H9 (cell line): Measurements from ENCODE around the gene FARS2. TPM values are rescaled to one million over a fixed set of nuclear protein-coding genes. Genes with fewer than 3 reads are reported as not detected.

Source experiments
- DNase-seq: peaks from one replicate; pipeline ENCODE4 v3.0.0-alpha.2; 2017
- H2AFZ ChIP-seq: one replicate; pipeline ENCODE4 v1.6.1; 2013; ENCODE audit warnings: mild to moderate bottlenecking, low read length, control low read depth, moderate library complexity
- H2AK5ac ChIP-seq: 2 replicates; pipeline ENCODE4 v1.6.1; 2013; ENCODE audit warnings: low read length, control low read depth, mixed read lengths; ENCODE audit not compliant: insufficient read length
- H2BK120ac ChIP-seq: one replicate; pipeline ENCODE4 v1.6.1; 2013; ENCODE audit warnings: low read depth, mild to moderate bottlenecking, low read length, control low read depth, inconsistent platforms; ENCODE audit not compliant: poor library complexity, severe bottlenecking
- H2BK12ac ChIP-seq: 2 replicates; pipeline ENCODE4 v1.6.1; 2013; ENCODE audit warnings: low read length, control low read depth, mixed read lengths, low read depth; ENCODE audit not compliant: insufficient read length
- H2BK15ac ChIP-seq: 2 replicates; pipeline ENCODE4 v1.6.1; 2013; ENCODE audit warnings: low read depth, low read length, control low read depth
- H2BK20ac ChIP-seq: one replicate; pipeline ENCODE4 v1.6.1; 2013; ENCODE audit warnings: low read depth, mild to moderate bottlenecking, low read length, control low read depth, inconsistent platforms; ENCODE audit not compliant: poor library complexity, severe bottlenecking
- H2BK5ac ChIP-seq: 2 replicates; pipeline ENCODE4 v1.6.1; 2013; ENCODE audit warnings: low read length, control low read depth, mixed read lengths; ENCODE audit not compliant: insufficient read length
- H3K14ac ChIP-seq: 2 replicates; pipeline ENCODE4 v1.6.1; 2013; ENCODE audit warnings: low read length, control low read depth; ENCODE audit not compliant: insufficient read depth
- H3K18ac ChIP-seq: 2 replicates; pipeline ENCODE4 v1.6.1; 2013; ENCODE audit warnings: low read depth, mild to moderate bottlenecking, mixed read lengths, low read length, control low read depth; ENCODE audit not compliant: insufficient read length
- H3K23ac ChIP-seq: 2 replicates; pipeline ENCODE4 v1.6.1; 2013; ENCODE audit warnings: low read length, control low read depth, mixed read lengths, low read depth; ENCODE audit not compliant: insufficient read length
- H3K23me2 ChIP-seq: 2 replicates; pipeline ENCODE4 v1.6.1; 2013; ENCODE audit warnings: low read depth, mild to moderate bottlenecking, mixed read lengths, low read length, control low read depth; ENCODE audit not compliant: insufficient read length, poor library complexity, severe bottlenecking
- H3K27ac ChIP-seq: 2 replicates; pipeline ENCODE4 v1.5.1; 2013; ENCODE audit warnings: low read length, control low read depth, mixed read lengths, low read depth; ENCODE audit not compliant: insufficient read length
- H3K27me3 ChIP-seq: 2 replicates; pipeline ENCODE4 v1.6.1; 2013; ENCODE audit warnings: low read length, control low read depth, inconsistent platforms; ENCODE audit not compliant: insufficient read depth
- H3K4ac ChIP-seq: 2 replicates; pipeline ENCODE4 v1.6.1; 2013; ENCODE audit warnings: low read depth, mild to moderate bottlenecking, control low read depth, inconsistent platforms, low read length, moderate library complexity
- H3K4me1 ChIP-seq: 2 replicates; pipeline ENCODE4 v1.6.1; 2013; ENCODE audit warnings: low read length, control low read depth, inconsistent platforms; ENCODE audit not compliant: insufficient read depth
- H3K4me2 ChIP-seq: 2 replicates; pipeline ENCODE4 v1.6.1; 2013; ENCODE audit warnings: low read length, control low read depth, mixed read lengths; ENCODE audit not compliant: insufficient read length, insufficient read depth
- H3K56ac ChIP-seq: 2 replicates; pipeline ENCODE4 v1.6.1; 2013; ENCODE audit warnings: low read depth, mild to moderate bottlenecking, mixed read lengths, low read length, control low read depth; ENCODE audit not compliant: insufficient read length
- H3K79me1 ChIP-seq: 2 replicates; pipeline ENCODE4 v1.6.1; 2013; ENCODE audit warnings: low read depth, mild to moderate bottlenecking, moderate library complexity, low read length, control low read depth, inconsistent platforms; ENCODE audit not compliant: insufficient read depth, poor library complexity, severe bottlenecking
- H3K79me2 ChIP-seq: 2 replicates; pipeline ENCODE4 v1.6.1; 2013; ENCODE audit warnings: low read length, control low read depth, inconsistent platforms; ENCODE audit not compliant: insufficient read depth
- H3K9ac ChIP-seq: 2 replicates; pipeline ENCODE4 v1.6.1; 2013; ENCODE audit warnings: low read length, control low read depth, mixed read lengths; ENCODE audit not compliant: insufficient read length; ENCODE audit errors: extremely low read depth
- H3K9me3 ChIP-seq: one replicate; pipeline ENCODE4 v1.6.1; 2013; ENCODE audit warnings: low read depth, low read length, inconsistent platforms; ENCODE audit not compliant: control insufficient read depth
- H3T11ph ChIP-seq: one replicate; pipeline ENCODE4 v1.6.1; 2013; ENCODE audit warnings: mild to moderate bottlenecking, low read length, control low read depth, inconsistent platforms
- H4K20me1 ChIP-seq: one replicate; pipeline ENCODE4 v1.6.1; 2013; ENCODE audit not compliant: control insufficient read depth, insufficient read length, insufficient read depth
- H4K5ac ChIP-seq: 2 replicates; pipeline ENCODE4 v1.6.1; 2013; ENCODE audit warnings: low read depth, mild to moderate bottlenecking, mixed read lengths, low read length, control low read depth; ENCODE audit not compliant: insufficient read length
- H4K8ac ChIP-seq: replicated peaks from 2 replicates; pipeline ENCODE4 v1.6.1; 2013; ENCODE audit warnings: low read length, control low read depth, mixed read lengths, low read depth; ENCODE audit not compliant: insufficient read length
- H4K91ac ChIP-seq: 2 replicates; pipeline ENCODE4 v1.6.1; 2013; ENCODE audit warnings: low read depth, mild to moderate bottlenecking, moderate library complexity, mixed read lengths, low read length, control low read depth; ENCODE audit not compliant: insufficient read length
- H3K27ac Mint-ChIP-seq, 3 experiments: 2 replicates in 2 of 3; 3 replicates in 1 of 3; pipeline ENCODE4 v1.8.0; 2020 to 2021; ENCODE audit warnings: mixed read lengths in 3 of 3, mild to moderate bottlenecking in 1 of 3, moderate library complexity in 1 of 3
- H3K27me3 Mint-ChIP-seq: 2 replicates; pipeline ENCODE4 v1.8.0; 2021; ENCODE audit warnings: low read depth, mild to moderate bottlenecking, moderate library complexity, mixed read lengths
- H3K36me3 Mint-ChIP-seq, 3 experiments: 2 replicates in 2 of 3; 3 replicates in 1 of 3; pipeline ENCODE4 v1.8.0; 2020 to 2021; ENCODE audit warnings: low read depth in 3 of 3, mixed read lengths in 3 of 3; ENCODE audit not compliant: insufficient read depth in 1 of 3
- H3K4me1 Mint-ChIP-seq, 2 experiments: 2 replicates each; pipeline ENCODE4 v1.8.0; 2020; ENCODE audit warnings: mixed read lengths in 2 of 2
- H3K4me3 Mint-ChIP-seq, 2 experiments: 2 replicates in 1 of 2; 3 replicates in 1 of 2; pipeline ENCODE4 v1.8.0; 2020 to 2021; ENCODE audit warnings: mild to moderate bottlenecking in 2 of 2, mixed read lengths in 2 of 2, moderate library complexity in 1 of 2
- H3K9me3 Mint-ChIP-seq, 2 experiments: 2 replicates in 1 of 2; 3 replicates in 1 of 2; pipeline ENCODE4 v1.8.0; 2020; ENCODE audit warnings: mild to moderate bottlenecking in 2 of 2, mixed read lengths in 2 of 2, moderate library complexity in 1 of 2
- WGBS: extraction: QIAGEN DNeasy Blood & Tissue Kit; methylation state at CpG from one replicate; pipeline ENCODE4 v1.1.7; 2013; ENCODE audit warnings: missing lambda C conversion rate, low lambda C conversion rate, mixed read lengths; ENCODE audit not compliant: insufficient read length; ENCODE audit errors: extremely low coverage; 5-methylcytosine and 5-hydroxymethylcytosine counted together
- total RNA-seq: library from RNA; stranded (reverse); gene quantifications from 2 replicates; pipeline ENCODE4 v1.2.1, GENCODE V29; 2021
- TF ChIP-seq, protein P1 (sequence below): fragments of 200-600 bp; sonication (generic); conservative IDR thresholded peaks from 3 replicates; pipeline ENCODE4 v1.8.0; 2021; ENCODE audit warnings: antibody characterized with exemption, mild to moderate bottlenecking

FARS2 gene
- total RNA-seq, 1 experiment from 2014 or later = 8.5 TPM

DNA sequence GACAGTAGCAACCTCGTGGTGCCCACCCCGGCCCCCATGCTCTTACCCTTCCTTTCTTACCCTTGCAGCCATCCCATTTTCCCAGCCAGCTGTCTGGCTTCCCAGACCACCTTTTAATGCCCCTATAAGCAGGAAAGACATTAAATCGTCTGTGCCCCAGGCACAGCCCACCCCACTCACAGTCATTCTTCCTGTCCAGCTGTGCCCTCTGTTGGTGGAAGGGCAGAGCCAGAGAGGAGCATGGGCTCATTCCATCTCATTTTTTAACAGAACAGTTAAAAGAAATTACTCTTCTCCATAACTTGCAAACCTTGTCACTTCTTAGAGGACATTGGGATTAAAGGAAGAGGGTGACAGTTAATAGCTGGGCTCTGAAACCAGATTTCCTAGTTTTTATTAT, 504.9 kb downstream of the FARS2 start:
- Histone ChIP-seq H2BK5ac (no peak overlapping the region), H2BK20ac (no peak overlapping the region), H3K9ac (no peak overlapping the region), H3K4ac (no peak overlapping the region), H3K18ac (no peak overlapping the region), H4K8ac (no peak overlapping the region), H4K5ac (no peak overlapping the region), H2BK120ac (no peak overlapping the region), H3K4me2 (no peak overlapping the region), H4K20me1 (no peaks in the 10 kb centered on the region), H3K79me1 (no peaks in the 10 kb centered on the region), H2BK12ac (no peak overlapping the region), H2BK15ac (no peak overlapping the region), H3K23me2 (no peaks in the 10 kb centered on the region), H3K56ac (no peak overlapping the region), H2AK5ac (no peak overlapping the region), H3K23ac (no peak overlapping the region), H2AFZ (no peak overlapping the region), H3K79me2 (no peaks in the 10 kb centered on the region), H3K27me3 (no peaks in the 10 kb centered on the region), H4K91ac (no peak overlapping the region), H3K14ac (no peak overlapping the region), H3T11ph (no peak overlapping the region), H3K4me1 (no peaks in the 10 kb centered on the region), H3K9me3 (no peaks in the 10 kb centered on the region), H3K27ac (no peak overlapping the region)
- Mint-ChIP-seq H3K27ac (0 out of 7 replicates have a peak overlapping the region, but pooled peaks of 2 of the 3 experiments have one; percentile 2 to 48), H3K4me1 (peaks cover 4 to 10% of the 10 kb centered on the region in 2 experiments; a peak in 3 of 4 replicates), H3K36me3 (peaks cover 9 to 21% (median 10%) of the 10 kb centered on the region in 3 experiments), H3K4me3 (no peak overlapping the region), H3K9me3 (peaks cover 24 to 27% of the 10 kb centered on the region in 2 experiments), H3K27me3 (no peaks in the 10 kb centered on the region)
- TF ChIP-seq, protein P1, sequence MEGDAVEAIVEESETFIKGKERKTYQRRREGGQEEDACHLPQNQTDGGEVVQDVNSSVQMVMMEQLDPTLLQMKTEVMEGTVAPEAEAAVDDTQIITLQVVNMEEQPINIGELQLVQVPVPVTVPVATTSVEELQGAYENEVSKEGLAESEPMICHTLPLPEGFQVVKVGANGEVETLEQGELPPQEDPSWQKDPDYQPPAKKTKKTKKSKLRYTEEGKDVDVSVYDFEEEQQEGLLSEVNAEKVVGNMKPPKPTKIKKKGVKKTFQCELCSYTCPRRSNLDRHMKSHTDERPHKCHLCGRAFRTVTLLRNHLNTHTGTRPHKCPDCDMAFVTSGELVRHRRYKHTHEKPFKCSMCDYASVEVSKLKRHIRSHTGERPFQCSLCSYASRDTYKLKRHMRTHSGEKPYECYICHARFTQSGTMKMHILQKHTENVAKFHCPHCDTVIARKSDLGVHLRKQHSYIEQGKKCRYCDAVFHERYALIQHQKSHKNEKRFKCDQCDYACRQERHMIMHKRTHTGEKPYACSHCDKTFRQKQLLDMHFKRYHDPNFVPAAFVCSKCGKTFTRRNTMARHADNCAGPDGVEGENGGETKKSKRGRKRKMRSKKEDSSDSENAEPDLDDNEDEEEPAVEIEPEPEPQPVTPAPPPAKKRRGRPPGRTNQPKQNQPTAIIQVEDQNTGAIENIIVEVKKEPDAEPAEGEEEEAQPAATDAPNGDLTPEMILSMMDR = peak; percentile 65
- DNase-seq = peak; percentile 30
- WGBS = no CpG with 5 or more reads among the region's 3 CpGs
